ENCODE data around the gene GPX2. TPM values are rescaled to one million over a fixed set of nuclear protein-coding genes. Genes with fewer than 3 reads are reported as not detected.

The GPX2 gene
- polyA plus RNA-seq, 1 donor from 2014 or later, result not detected

DNA sequence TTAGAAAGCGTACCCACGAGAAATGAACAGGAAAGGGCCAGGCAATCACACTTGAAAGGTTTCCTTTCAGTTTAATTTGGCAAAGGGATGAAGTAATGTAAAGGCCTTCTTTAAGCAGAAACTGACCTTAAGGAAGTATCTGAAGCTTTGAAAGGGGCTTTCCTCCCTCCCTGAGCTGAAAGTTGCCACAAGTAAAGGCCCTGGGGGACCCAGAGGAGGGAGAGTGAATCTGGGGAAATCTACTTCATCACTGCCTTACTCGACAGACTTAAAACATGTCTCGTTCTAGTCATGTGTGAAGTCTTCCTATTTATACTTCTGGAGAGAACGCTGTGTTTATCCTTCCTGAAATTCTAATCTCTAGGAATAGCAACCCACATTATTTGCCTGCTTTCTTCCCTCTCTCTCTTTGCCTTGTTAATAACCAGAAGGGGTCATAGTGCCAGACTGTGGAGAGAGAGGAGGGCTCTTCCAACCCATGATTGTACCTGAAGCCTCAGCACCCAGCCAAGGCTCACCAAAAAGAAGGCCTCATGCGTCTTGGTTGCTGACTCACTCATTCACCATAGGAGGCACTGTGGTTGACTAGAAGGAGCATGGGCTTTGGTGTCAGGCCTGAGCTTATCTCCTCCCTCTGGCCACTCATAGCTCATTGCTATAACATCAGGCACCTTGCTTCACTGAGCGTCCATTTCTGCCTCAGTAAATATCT, 10.2 kb upstream of the GPX2 start:
- no peak overlapping the region for H3K4me3 ChIP-seq (ENCODE audit: low read length)
- no peak overlapping the region for H2AFZ ChIP-seq (ENCODE audit: low read depth, low read length)
- no peaks in the 10 kb centered on the region for H3K27me3 ChIP-seq (ENCODE audit: insufficient read depth, low read depth, low read length)
- H3K79me2 ChIP-seq (replicated peaks; ENCODE audit: insufficient read depth, low read length), result no peaks in the 10 kb centered on the region
- H3F3A ChIP-seq (ENCODE audit: insufficient read depth, low read length, poor library complexity, severe bottlenecking), result no peaks in the 10 kb centered on the region
- H3K9me2 ChIP-seq (ENCODE audit: insufficient read depth, low read length), result no peaks in the 10 kb centered on the region
- H3K4me2 ChIP-seq (ENCODE audit: low read length), result no peak overlapping the region
- no peaks in the 10 kb centered on the region for H4K20me1 ChIP-seq (ENCODE audit: insufficient read depth)
- H3K9me3 ChIP-seq (ENCODE audit: low read length), result no peaks in the 10 kb centered on the region
- no peaks in the 10 kb centered on the region for H3K36me3 ChIP-seq (ENCODE audit: insufficient read depth, low read length)
- no peak overlapping the region for H3K9ac ChIP-seq (ENCODE audit: low read length)
- TF ChIP-seq EZH2 (IDR thresholded peaks at IDR 0.05; ENCODE audit: borderline replicate concordance, insufficient read depth, low read length, poor library complexity, severe bottlenecking) (no peak), EP300 (conservative IDR thresholded peaks at IDR 0.05; ENCODE audit: poor library complexity, severe bottlenecking) (no peak), SMC3 (conservative IDR thresholded peaks at IDR 0.05; ENCODE audit: poor library complexity) (no peak), MXI1 (conservative IDR thresholded peaks at IDR 0.05; ENCODE audit: poor library complexity, severe bottlenecking) (no peak), POLR2AphosphoS5 (IDR thresholded peaks at IDR 0.05) (no peak), RAD21 (conservative IDR thresholded peaks at IDR 0.05) (no peak)
- TF ChIP-seq, protein P1, sequence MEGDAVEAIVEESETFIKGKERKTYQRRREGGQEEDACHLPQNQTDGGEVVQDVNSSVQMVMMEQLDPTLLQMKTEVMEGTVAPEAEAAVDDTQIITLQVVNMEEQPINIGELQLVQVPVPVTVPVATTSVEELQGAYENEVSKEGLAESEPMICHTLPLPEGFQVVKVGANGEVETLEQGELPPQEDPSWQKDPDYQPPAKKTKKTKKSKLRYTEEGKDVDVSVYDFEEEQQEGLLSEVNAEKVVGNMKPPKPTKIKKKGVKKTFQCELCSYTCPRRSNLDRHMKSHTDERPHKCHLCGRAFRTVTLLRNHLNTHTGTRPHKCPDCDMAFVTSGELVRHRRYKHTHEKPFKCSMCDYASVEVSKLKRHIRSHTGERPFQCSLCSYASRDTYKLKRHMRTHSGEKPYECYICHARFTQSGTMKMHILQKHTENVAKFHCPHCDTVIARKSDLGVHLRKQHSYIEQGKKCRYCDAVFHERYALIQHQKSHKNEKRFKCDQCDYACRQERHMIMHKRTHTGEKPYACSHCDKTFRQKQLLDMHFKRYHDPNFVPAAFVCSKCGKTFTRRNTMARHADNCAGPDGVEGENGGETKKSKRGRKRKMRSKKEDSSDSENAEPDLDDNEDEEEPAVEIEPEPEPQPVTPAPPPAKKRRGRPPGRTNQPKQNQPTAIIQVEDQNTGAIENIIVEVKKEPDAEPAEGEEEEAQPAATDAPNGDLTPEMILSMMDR (IDR thresholded peaks at IDR 0.05; ENCODE audit: poor library complexity, severe bottlenecking), result no peak
- TF ChIP-seq, protein P2, sequence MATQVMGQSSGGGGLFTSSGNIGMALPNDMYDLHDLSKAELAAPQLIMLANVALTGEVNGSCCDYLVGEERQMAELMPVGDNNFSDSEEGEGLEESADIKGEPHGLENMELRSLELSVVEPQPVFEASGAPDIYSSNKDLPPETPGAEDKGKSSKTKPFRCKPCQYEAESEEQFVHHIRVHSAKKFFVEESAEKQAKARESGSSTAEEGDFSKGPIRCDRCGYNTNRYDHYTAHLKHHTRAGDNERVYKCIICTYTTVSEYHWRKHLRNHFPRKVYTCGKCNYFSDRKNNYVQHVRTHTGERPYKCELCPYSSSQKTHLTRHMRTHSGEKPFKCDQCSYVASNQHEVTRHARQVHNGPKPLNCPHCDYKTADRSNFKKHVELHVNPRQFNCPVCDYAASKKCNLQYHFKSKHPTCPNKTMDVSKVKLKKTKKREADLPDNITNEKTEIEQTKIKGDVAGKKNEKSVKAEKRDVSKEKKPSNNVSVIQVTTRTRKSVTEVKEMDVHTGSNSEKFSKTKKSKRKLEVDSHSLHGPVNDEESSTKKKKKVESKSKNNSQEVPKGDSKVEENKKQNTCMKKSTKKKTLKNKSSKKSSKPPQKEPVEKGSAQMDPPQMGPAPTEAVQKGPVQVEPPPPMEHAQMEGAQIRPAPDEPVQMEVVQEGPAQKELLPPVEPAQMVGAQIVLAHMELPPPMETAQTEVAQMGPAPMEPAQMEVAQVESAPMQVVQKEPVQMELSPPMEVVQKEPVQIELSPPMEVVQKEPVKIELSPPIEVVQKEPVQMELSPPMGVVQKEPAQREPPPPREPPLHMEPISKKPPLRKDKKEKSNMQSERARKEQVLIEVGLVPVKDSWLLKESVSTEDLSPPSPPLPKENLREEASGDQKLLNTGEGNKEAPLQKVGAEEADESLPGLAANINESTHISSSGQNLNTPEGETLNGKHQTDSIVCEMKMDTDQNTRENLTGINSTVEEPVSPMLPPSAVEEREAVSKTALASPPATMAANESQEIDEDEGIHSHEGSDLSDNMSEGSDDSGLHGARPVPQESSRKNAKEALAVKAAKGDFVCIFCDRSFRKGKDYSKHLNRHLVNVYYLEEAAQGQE (IDR thresholded peaks at IDR 0.05; ENCODE audit: borderline replicate concordance), result no peak
- H3K27ac ChIP-seq (ENCODE audit: low read length), result no peak overlapping the region

DNA sequence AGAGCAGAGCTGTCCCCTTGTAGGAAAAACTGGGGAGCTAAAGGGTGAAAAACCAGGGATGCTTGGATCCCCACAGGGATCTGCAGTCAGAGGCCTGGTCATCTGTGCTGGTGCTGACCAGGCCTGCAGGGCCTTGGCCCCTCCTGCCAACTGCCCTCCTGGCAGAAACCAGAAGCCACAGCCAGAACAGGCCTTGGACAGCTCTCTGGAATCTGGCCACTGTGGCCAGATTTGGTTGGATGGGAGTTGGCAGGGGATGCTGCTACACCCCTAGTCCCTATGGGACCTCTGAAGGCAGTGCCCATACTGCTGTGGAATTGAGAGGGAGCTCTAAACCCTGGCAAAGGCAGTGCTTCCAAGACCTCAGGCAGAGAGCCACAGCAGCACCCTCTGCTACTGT, 9.2 kb upstream of the GPX2 start:
- Histone ChIP-seq H3K4me2 (ENCODE audit: low read length) (no peak overlapping the region), H3K79me2 (replicated peaks; ENCODE audit: insufficient read depth, low read length) (no peaks in the 10 kb centered on the region), H4K20me1 (ENCODE audit: insufficient read depth) (no peaks in the 10 kb centered on the region), H3K4me3 (ENCODE audit: low read length) (no peak overlapping the region), H3F3A (ENCODE audit: insufficient read depth, low read length, poor library complexity, severe bottlenecking) (no peaks in the 10 kb centered on the region), H2AFZ (ENCODE audit: low read depth, low read length) (no peak overlapping the region), H3K27me3 (ENCODE audit: insufficient read depth, low read depth, low read length) (no peaks in the 10 kb centered on the region), H3K9ac (ENCODE audit: low read length) (no peak overlapping the region), H3K36me3 (ENCODE audit: insufficient read depth, low read length) (no peaks in the 10 kb centered on the region), H3K27ac (ENCODE audit: low read length) (no peak overlapping the region), H3K9me2 (ENCODE audit: insufficient read depth, low read length) (no peaks in the 10 kb centered on the region), H3K9me3 (ENCODE audit: low read length) (no peaks in the 10 kb centered on the region)
- TF ChIP-seq EZH2 (IDR thresholded peaks at IDR 0.05; ENCODE audit: borderline replicate concordance, insufficient read depth, low read length, poor library complexity, severe bottlenecking) (no peak), POLR2AphosphoS5 (IDR thresholded peaks at IDR 0.05) (no peak), EP300 (conservative IDR thresholded peaks at IDR 0.05; ENCODE audit: poor library complexity, severe bottlenecking) (no peak), MXI1 (conservative IDR thresholded peaks at IDR 0.05; ENCODE audit: poor library complexity, severe bottlenecking) (no peak), RAD21 (conservative IDR thresholded peaks at IDR 0.05) (no peak), SMC3 (conservative IDR thresholded peaks at IDR 0.05; ENCODE audit: poor library complexity) (no peak), TAF1 (IDR thresholded peaks at IDR 0.05; ENCODE audit: low read depth) (no peak)
- TF ChIP-seq, protein P1 (IDR thresholded peaks at IDR 0.05; ENCODE audit: poor library complexity, severe bottlenecking), result no peak
- TF ChIP-seq, protein P2 (IDR thresholded peaks at IDR 0.05; ENCODE audit: borderline replicate concordance), result no peak
